ENCODE measurements around the gene PAX8.

GRCh38 chr2:113219889-113220641, 58.7 kb downstream of the PAX8 start:
- TF ChIP-seq CTCF (IDR thresholded peaks at IDR 0.05; ENCODE audit: poor library complexity) (no peak), EZH2 (IDR thresholded peaks at IDR 0.05; ENCODE audit: borderline replicate concordance) (no peak)

All from hepatocyte (in vitro differentiated cells).